ENCODE results near the gene IGFL4.

The IGFL4 gene

GRCh38 chr19:46020819-46021125, 20.0 kb downstream of the IGFL4 start:
- no peak for DNase-seq (ENCODE audit: low spot score)

- no peak for DNase-seq (ENCODE audit: low spot score)
These were observed 21.5 kb downstream of the IGFL4 start for GRCh38 chr19:46019270-46019669.

GRCh38 chr19:46018729-46019251, 22.0 kb downstream of the IGFL4 start:
- DNase-seq (ENCODE audit: low spot score): no peak

- DNase-seq (ENCODE audit: low spot score): no peak
These were observed 22.7 kb downstream of the IGFL4 start for GRCh38 chr19:46017874-46018675.

GRCh38 chr19:46017095-46017429, 23.7 kb downstream of the IGFL4 start:
- no peak for DNase-seq (ENCODE audit: low spot score)

GRCh38 chr19:46016426-46017094, 24.2 kb downstream of the IGFL4 start:
- peak; percentile 91 for DNase-seq (ENCODE audit: low spot score)

GRCh38 chr19:46015687-46016425, 24.9 kb downstream of the IGFL4 start:
- DNase-seq (ENCODE audit: low spot score): no peak

- DNase-seq (ENCODE audit: low spot score): peak; percentile 21
These were observed 25.7 kb downstream of the IGFL4 start for GRCh38 chr19:46014941-46015686.

- no peak for DNase-seq (ENCODE audit: low spot score)
These were observed 26.3 kb downstream of the IGFL4 start for GRCh38 chr19:46014534-46014933.

- DNase-seq (ENCODE audit: low spot score): peak; percentile 81
These were observed 31.0 kb downstream of the IGFL4 start for GRCh38 chr19:46009530-46010510.

GRCh38 chr19:46006411-46006810, 34.4 kb downstream of the IGFL4 start:
- DNase-seq (ENCODE audit: low spot score): no peak

- no peak for DNase-seq (ENCODE audit: low spot score)
These were observed 38.0 kb downstream of the IGFL4 start for GRCh38 chr19:46002678-46003275.

- DNase-seq (ENCODE audit: low spot score): peak; percentile 75
These were observed 40.1 kb downstream of the IGFL4 start for GRCh38 chr19:46000491-46001246.

GRCh38 chr19:45999653-46000121, 41.1 kb downstream of the IGFL4 start:
- DNase-seq (ENCODE audit: low spot score): peak; percentile 57

GRCh38 chr19:45998834-45999233, 42.0 kb downstream of the IGFL4 start:
- no peak for DNase-seq (ENCODE audit: low spot score)

- no peak for DNase-seq (ENCODE audit: low spot score)
These were observed 43.9 kb downstream of the IGFL4 start for GRCh38 chr19:45996933-45997332.

- no peak for DNase-seq (ENCODE audit: low spot score)
These were observed 45.0 kb downstream of the IGFL4 start for GRCh38 chr19:45995715-45996385.

GRCh38 chr19:45994998-45995714, 45.6 kb downstream of the IGFL4 start, which contains the start of gene CCDC61:
CCDC61 (plus strand) TSS chr19:45995467; CDS start chr19:46003019, 7,552 bp downstream.
- peak; percentile 99 for DNase-seq (ENCODE audit: low spot score)

Measured in Ammon's horn (tissue), 1 donor.